Cortex of kidney (tissue), 1 donor: ENCODE data around the gene ACSS1.

ENCODE experiments used
- DNase-seq: peaks from one replicate; lab custom pipeline; 2025; lab: John Stamatoyannopoulos, UW

ACSS1 gene

GRCh38 chr20:25058847-25059810, 1.2 kb upstream of the ACSS1 start:
- no peak for DNase-seq

- no peak for DNase-seq
These were observed 497 bp downstream of the ACSS1 start for GRCh38 chr20:25057234-25058050.

- DNase-seq = no peak
These were observed 1.2 kb downstream of the ACSS1 start for GRCh38 chr20:25056690-25057233.

- no peak for DNase-seq
These were observed 2.0 kb downstream of the ACSS1 start for GRCh38 chr20:25055711-25056495.

- no peak for DNase-seq
These were observed 2.8 kb downstream of the ACSS1 start for GRCh38 chr20:25054995-25055629.

GRCh38 chr20:25054096-25054820, 3.7 kb downstream of the ACSS1 start:
- DNase-seq = no peak

- no peak for DNase-seq
These were observed 4.5 kb downstream of the ACSS1 start for GRCh38 chr20:25053255-25054031.

GRCh38 chr20:25052255-25053194, 5.4 kb downstream of the ACSS1 start:
- no peak for DNase-seq

- DNase-seq = no peak
These were observed 6.4 kb downstream of the ACSS1 start for GRCh38 chr20:25051386-25052155.

- DNase-seq = no peak
These were observed 7.2 kb downstream of the ACSS1 start for GRCh38 chr20:25050501-25051350.

GRCh38 chr20:25050082-25050481, 7.9 kb downstream of the ACSS1 start:
- no peak for DNase-seq

- no peak for DNase-seq
These were observed 8.5 kb downstream of the ACSS1 start for GRCh38 chr20:25049261-25050060.

- no peak for DNase-seq
These were observed 9.4 kb downstream of the ACSS1 start for GRCh38 chr20:25048519-25048952.

- DNase-seq = no peak
These were observed 10.2 kb downstream of the ACSS1 start for GRCh38 chr20:25047766-25048165.

GRCh38 chr20:25046736-25047666, 10.9 kb downstream of the ACSS1 start:
- no peak for DNase-seq
